HG02973 (cell line): ENCODE data around the gene DAZ4.
"Not testable (repeated sequence)": the region's sequence is repeated elsewhere in the genome, so short reads cannot be mapped to it uniquely, and the experiment has no call there.

Experiments
- ATAC-seq: cut with Tn5 transposase; IDR thresholded peaks from one replicate; pipeline ENCODE4 v1.9.1; 2021; ENCODE audit warnings: moderate library complexity; ENCODE audit not compliant: unreplicated experiment

DAZ4 gene

GRCh38 chrY:24833619-24834018, at the start of gene DAZ4:
Gene DAZ4, plus strand, starts transcription at chrY:24833919. Its CDS starts 208 bp downstream, at chrY:24834127.
- ATAC-seq: not testable (repeated sequence)

- not testable (repeated sequence) for ATAC-seq
Observed at GRCh38 chrY:24813293-24813692, 20.4 kb upstream of the DAZ4 start, which contains the start of gene DAZ3. Gene DAZ3, minus strand, starts transcription at chrY:24813393. Its CDS starts 208 bp downstream, at chrY:24813185.

- not testable (repeated sequence) for ATAC-seq
Observed at GRCh38 chrY:24821836-24822235, 11.9 kb upstream of the DAZ4 start.

- ATAC-seq: not testable (repeated sequence)
Observed at GRCh38 chrY:24824184-24824879, 9.4 kb upstream of the DAZ4 start.

GRCh38 chrY:24825069-24825468, 8.7 kb upstream of the DAZ4 start:
- ATAC-seq: not testable (repeated sequence)
